T-cell (primary cell): ENCODE measurements around the gene GATC. TPM values are rescaled to one million over a fixed set of nuclear protein-coding genes. Genes with fewer than 3 reads are reported as not detected.

Experiments
- ATAC-seq, 4 experiments: fragments of 200-7000 bp in 3 of 4; fragments of 150-1000 bp in 1 of 4; cut with Tn5 transposase; replicated peaks in 1 of 4; 1 replicate in 3 of 4; 2 replicates in 1 of 4; pipeline ENCODE4 v1.10.0; 2021; ENCODE audit warnings: moderate library complexity in 3 of 4, mild to moderate bottlenecking in 2 of 4, moderate number of reproducible peaks in 1 of 4
- CTCF ChIA-PET, 2 donors: fragments of 300-600 bp; sonication (Branson Sonifier 250); formaldehyde crosslinking; loops; one replicate each; lab custom pipeline; 2022; ENCODE audit warnings: antibody characterized with exemption in 2 of 2; lab: Charles Lee
- POLR2A ChIA-PET, 2 donors: fragments of 300-600 bp; sonication (Branson Sonifier 250); formaldehyde crosslinking; loops; one replicate each; lab custom pipeline; 2022; ENCODE audit warnings: antibody characterized with exemption in 2 of 2; lab: Charles Lee
- DNase-seq, 35 experiments: peaks; one replicate each; pipeline versions ENCODE4 v3.0.0 to v3.0.0-alpha.2; 2013 to 2023
- H3K27ac ChIP-seq: one replicate; pipeline ENCODE4 v1.5.1; 2013; ENCODE audit warnings: low read length
- H3K27me3 ChIP-seq, 2 experiments: replicated peaks in 1 of 2; 1 replicate in 1 of 2; 2 replicates in 1 of 2; pipeline versions ENCODE4 v1.6.1 to v1.7.0; 2013; ENCODE audit warnings: low read length in 1 of 2, mixed read lengths in 1 of 2; ENCODE audit not compliant: control insufficient read depth in 2 of 2, insufficient read depth in 2 of 2; ENCODE audit errors: extremely low read depth in 1 of 2
- H3K36me3 ChIP-seq, 2 donors: 1 replicate in 1 of 2; 2 replicates in 1 of 2; pipeline versions ENCODE4 v1.6.1 to v1.7.0; 2013; ENCODE audit warnings: low read length in 1 of 2; ENCODE audit not compliant: control insufficient read depth in 2 of 2, insufficient read depth in 1 of 2; ENCODE audit errors: extremely low read depth in 1 of 2
- H3K4me1 ChIP-seq, 2 experiments: 1 replicate in 1 of 2; 2 replicates in 1 of 2; pipeline versions ENCODE4 v1.6.1 to v1.7.0; 2013; ENCODE audit warnings: low read length in 2 of 2, mixed read lengths in 1 of 2; ENCODE audit not compliant: insufficient read depth in 2 of 2, control insufficient read depth in 1 of 2; ENCODE audit errors: extremely low read depth in 1 of 2
- H3K4me3 ChIP-seq, 2 donors: 1 replicate in 1 of 2; 2 replicates in 1 of 2; pipeline versions ENCODE4 v1.5.1 to v1.7.0; 2013; ENCODE audit warnings: mild to moderate bottlenecking in 2 of 2, low read length in 1 of 2, moderate library complexity in 1 of 2; ENCODE audit not compliant: control insufficient read depth in 1 of 2; ENCODE audit errors: extremely low read depth in 1 of 2
- H3K9me3 ChIP-seq: 2 replicates; pipeline ENCODE4 v1.7.0; 2013
- H3K27ac Mint-ChIP-seq, 2 donors: one replicate each; pipeline ENCODE4 v1.8.0; 2020 to 2021; ENCODE audit warnings: mild to moderate bottlenecking in 2 of 2, mixed read lengths in 2 of 2
- H3K27me3 Mint-ChIP-seq, 2 donors: one replicate each; pipeline ENCODE4 v1.8.0; 2021 to 2022; ENCODE audit warnings: mixed read lengths in 2 of 2
- H3K36me3 Mint-ChIP-seq: one replicate; pipeline ENCODE4 v1.8.0; 2021; ENCODE audit warnings: mixed read lengths
- H3K4me1 Mint-ChIP-seq, 3 donors: one replicate each; pipeline ENCODE4 v1.8.0; 2020 to 2022; ENCODE audit warnings: mixed read lengths in 3 of 3, mild to moderate bottlenecking in 1 of 3
- H3K4me3 Mint-ChIP-seq, 3 donors: one replicate each; pipeline ENCODE4 v1.8.0; 2020 to 2022; ENCODE audit warnings: mild to moderate bottlenecking in 3 of 3, mixed read lengths in 3 of 3, moderate library complexity in 3 of 3
- H3K9me3 Mint-ChIP-seq, 3 donors: one replicate each; pipeline ENCODE4 v1.8.0; 2020 to 2022; ENCODE audit warnings: mixed read lengths in 3 of 3
- WGBS: methylation state at CpG from one replicate; pipeline ENCODE4 v1.1.5; 2013; ENCODE audit warnings: missing lambda C conversion rate; ENCODE audit not compliant: insufficient coverage; 5-methylcytosine and 5-hydroxymethylcytosine counted together
- total RNA-seq, 35 experiments: library from RNA in 6 of 35; stranded (reverse) in 6 of 35; fragments of 120-200 nt in 1 of 35; gene quantifications; one replicate each; pipeline versions ENCODE4 v1.2.1 to v1.2.4 and lab custom pipeline; 2013 to 2026

The GATC gene
- total RNA-seq, 5 donors from 2014 or later (not counting 1 experiment from before 2014, with no cell fraction given), result 15.9 to 47.2 (median 30.3) TPM

DNA sequence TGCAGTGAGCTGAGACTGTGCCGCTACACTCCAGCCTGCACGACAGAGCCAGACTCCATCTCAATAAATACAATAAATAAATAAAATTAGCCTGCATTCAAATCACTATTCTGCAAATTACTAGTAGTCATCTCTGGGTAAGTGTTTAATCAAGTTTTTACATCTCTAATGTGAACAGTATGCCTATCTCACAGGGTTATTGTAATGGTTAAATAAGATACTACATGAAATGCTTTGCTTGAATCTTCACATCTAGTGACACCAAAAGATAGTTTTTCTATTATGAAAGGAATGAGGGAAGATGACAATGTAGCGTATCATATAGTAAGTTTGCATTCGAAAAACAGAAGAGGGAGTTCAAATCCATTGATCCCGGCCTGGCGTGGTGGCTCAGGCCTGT, 21.2 kb downstream of the GATC start:
- Histone ChIP-seq H3K27me3 (no peaks in the 10 kb centered on the region), H3K4me1 (peaks cover 10 to 38% of the 10 kb centered on the region in 2 experiments), H3K9me3 (no peaks in the 10 kb centered on the region), H3K4me3 (no peak overlapping the region), H3K27ac (no peak overlapping the region), H3K36me3 (peaks cover 0 to 39% of the 10 kb centered on the region in 2 donors)
- Mint-ChIP-seq H3K4me1 (peaks cover 43 to 46% (median 45%) of the 10 kb centered on the region in 3 donors), H3K4me3 (peak overlapping the region; percentile 86 to 88 (median 87)), H3K27ac (peak overlapping the region in 1 of 2 donors; percentile 12), H3K36me3 (peaks cover 34% of the 10 kb centered on the region), H3K27me3 (no peaks in the 10 kb centered on the region), H3K9me3 (no peaks in the 10 kb centered on the region)
- ATAC-seq, result no peak
- WGBS, result 91% methylated on average over 4 of the region's 6 CpGs
- POLR2A ChIA-PET, result interaction anchor here in 1 of 2 donors (0.6 to 1.2 kb wide), 2 partner anchors 11 to 257 kb away, joined by 3 read pairs; no protein-coding TSS in a partner anchor
- CTCF ChIA-PET, result interaction anchor here (1.0 to 1.8 kb wide), 4 partner anchors 12 to 112 kb away, joined by 3 to 7 read pairs (median 6); no protein-coding TSS in a partner anchor
- no peak for DNase-seq

DNA sequence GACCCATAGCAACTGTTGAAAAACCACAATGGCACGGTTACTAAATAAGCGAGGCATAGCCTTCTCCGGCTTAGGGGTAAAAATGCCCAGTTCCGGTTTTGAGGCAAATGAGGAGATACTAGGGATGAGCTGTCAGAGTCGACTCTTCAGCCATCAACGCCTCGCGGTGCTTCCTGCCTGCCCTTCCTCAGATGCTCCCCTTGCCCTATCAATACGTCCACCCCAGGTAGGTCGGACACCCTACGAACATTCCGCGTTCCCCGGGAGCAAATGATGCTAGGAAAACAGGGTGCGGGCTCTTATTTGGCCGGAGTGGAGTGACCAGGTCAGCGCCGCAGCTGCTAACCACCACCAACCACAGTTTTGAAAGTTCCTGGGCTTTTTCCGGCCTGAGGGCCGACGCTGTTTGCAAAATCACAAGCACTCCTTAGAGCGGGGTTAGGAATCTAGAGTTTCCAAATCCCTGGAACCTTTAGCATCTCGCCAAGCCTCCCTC, 22.1 kb downstream of the GATC start:
- Histone ChIP-seq H3K4me1 (peaks cover 10 to 38% of the 10 kb centered on the region in 2 experiments), H3K9me3 (no peaks in the 10 kb centered on the region), H3K27me3 (no peaks in the 10 kb centered on the region), H3K4me3 (peak overlapping the region; percentile 72 to 89), H3K27ac (peak overlapping the region; percentile 40), H3K36me3 (peaks cover 0 to 29% of the 10 kb centered on the region in 2 donors)
- H3K27me3 Mint-ChIP-seq, result no peaks in the 10 kb centered on the region
- ChIA-PET CTCF (interaction anchor here in 1 of 2 donors (1.3 to 2.5 kb wide), 5 partner anchors 10 to 30 kb away, joined by 4 to 14 read pairs (median 5); partner anchors contain the start of genes COX6A1 and DYNLL1), POLR2A (interaction anchor here (0.6 to 1.2 kb wide), 4 partner anchors 9 to 864 kb away, joined by 3 to 5 read pairs (median 4); partner anchors contain the start of gene POP5 (in 1 of the 2))
- peaks cover 28% of the 10 kb centered on the region for H3K36me3 Mint-ChIP-seq
- 0% methylated on average over 9 of the region's 23 CpGs for WGBS
- H3K27ac Mint-ChIP-seq, result peak overlapping the region; percentile 84
- peaks cover 45 to 50% (median 49%) of the 10 kb centered on the region in 3 donors for H3K4me1 Mint-ChIP-seq
- H3K9me3 Mint-ChIP-seq, result no peaks in the 10 kb centered on the region
- peak overlapping the region; percentile 86 to 88 (median 87) for H3K4me3 Mint-ChIP-seq
- DNase-seq (peak in 2 of 35 experiments; percentile 11 to 34), ATAC-seq (no peak)

DNA sequence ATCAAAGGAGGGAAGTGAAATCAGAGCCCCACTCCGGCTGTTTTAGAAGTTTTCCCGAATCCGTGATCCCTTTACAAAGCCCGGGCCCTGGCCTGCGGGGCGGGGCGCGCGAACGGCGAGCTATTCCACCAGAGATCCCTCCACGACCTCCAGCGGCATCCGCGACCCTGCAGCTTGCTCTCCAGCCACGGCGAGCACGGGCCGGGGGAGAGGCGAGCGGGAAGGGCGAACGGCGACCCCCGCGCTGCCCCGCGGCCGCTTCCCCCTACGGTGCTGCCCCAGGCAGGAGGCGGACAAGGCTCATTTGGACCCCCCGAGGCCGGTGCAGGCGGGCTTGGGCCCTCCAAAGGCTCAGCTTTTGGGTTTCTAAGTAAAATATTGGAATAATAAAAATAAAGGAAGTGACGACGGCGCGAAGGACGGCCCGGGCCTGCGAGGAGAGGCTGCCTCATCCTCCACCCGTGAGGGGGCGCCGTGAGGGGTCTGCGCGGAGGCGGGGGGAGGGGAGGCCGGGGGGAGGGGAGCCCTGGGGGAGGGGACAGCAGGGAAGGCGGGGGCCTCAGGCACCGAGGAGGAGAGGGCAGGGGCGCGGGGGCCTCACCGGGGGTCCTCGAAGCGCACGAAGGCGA, 22.7 kb downstream of the GATC start:
- ChIA-PET CTCF (interaction anchor here in 1 of 2 donors (1.0 to 2.5 kb wide), 6 partner anchors 10 to 32 kb away, joined by 3 to 14 read pairs (median 5); partner anchors contain the start of genes COX6A1 and DYNLL1), POLR2A (interaction anchor here (0.6 to 1.2 kb wide), 4 partner anchors 10 to 864 kb away, joined by 3 to 5 read pairs (median 4); partner anchors contain the start of gene POP5 (in 1 of the 2))
- peaks cover 10 to 38% of the 10 kb centered on the region in 2 experiments for H3K4me1 ChIP-seq

DNA sequence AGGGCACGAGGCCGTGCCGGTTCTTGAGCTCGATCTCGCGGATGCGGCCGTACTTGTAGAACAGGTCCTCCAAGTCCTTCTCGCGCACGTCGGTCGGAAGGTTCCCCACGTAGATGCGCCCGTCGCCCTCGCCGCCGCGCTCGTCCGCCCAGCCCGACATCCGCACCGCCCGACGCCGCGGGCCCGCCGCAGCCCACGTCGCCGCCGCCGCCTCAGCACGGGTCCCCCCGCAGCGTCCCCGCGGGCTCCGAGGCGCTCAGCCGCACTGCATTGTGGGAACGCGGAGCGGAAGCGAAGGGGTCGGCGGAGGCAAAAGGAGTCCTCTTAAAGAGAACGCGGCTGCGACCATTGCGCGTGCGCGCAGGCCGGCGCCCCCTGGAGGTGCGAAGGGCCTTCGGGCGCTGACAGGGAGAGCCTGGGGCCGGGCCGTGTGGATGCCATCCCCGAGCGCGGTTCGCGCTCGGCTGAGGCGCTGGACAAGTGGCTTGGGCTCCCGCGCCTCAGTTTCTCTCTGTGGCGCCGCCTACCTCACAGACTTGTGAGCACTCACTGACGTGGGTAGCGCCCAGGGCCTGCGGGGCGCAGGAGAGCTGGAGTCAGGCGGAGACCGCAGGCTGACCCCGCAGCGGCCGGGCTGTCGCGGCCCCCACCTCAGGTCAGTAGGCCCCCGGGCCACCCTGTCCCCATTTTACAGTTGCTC, 23.4 kb downstream of the GATC start, which contains the start of gene SRSF9:
Gene SRSF9 (minus strand): TSS at position 299 of the 700 bp plus-strand sequence. CDS start 139 bp downstream, at position 160.
- peak within 1 kb of the TSS; percentile 87 to 90 for H3K27ac Mint-ChIP-seq
- peak; percentile 93 to 100 (median 96) for DNase-seq
- no peaks in the 10 kb centered on the region for H3K9me3 ChIP-seq
- ATAC-seq, result peak; percentile 84 to 94 (median 92)
- H3K4me3 ChIP-seq, result peak within 1 kb of the TSS; percentile 72 to 89
- H3K4me1 Mint-ChIP-seq, result peaks cover 42 to 52% (median 51%) of the 10 kb centered on the region in 3 donors
- H3K9me3 Mint-ChIP-seq, result no peaks in the 10 kb centered on the region
- H3K36me3 ChIP-seq, result peaks cover 0 to 17% of the 10 kb centered on the region in 2 donors
- CTCF ChIA-PET, result interaction anchor here (0.5 to 2.5 kb wide), 8 partner anchors 11 to 267 kb away, joined by 3 to 14 read pairs (median 5); partner anchors contain the start of genes COX6A1 (in 1 of the 2) and DYNLL1 (in 1 of the 2)
- H3K4me1 ChIP-seq, result peaks cover 10 to 38% of the 10 kb centered on the region in 2 experiments
- under 1% methylated on average over 88 of the region's 88 CpGs for WGBS
- peak within 1 kb of the TSS; percentile 86 to 88 (median 87) for H3K4me3 Mint-ChIP-seq
- no peaks in the 10 kb centered on the region for H3K27me3 ChIP-seq
- H3K36me3 Mint-ChIP-seq, result peaks cover 16% of the 10 kb centered on the region
- H3K27ac ChIP-seq, result peak within 1 kb of the TSS; percentile 62
- POLR2A ChIA-PET, result interaction anchor here in 1 of 2 donors (0.7 kb wide), 1 partner anchor 26 kb away, joined by 3 read pairs; no protein-coding TSS in a partner anchor
- H3K27me3 Mint-ChIP-seq, result no peaks in the 10 kb centered on the region

More for the DNA sequence above, 22.7 kb downstream of the GATC start:
- peak overlapping the region; percentile 84 to 90 for H3K27ac Mint-ChIP-seq
- H3K27ac ChIP-seq, result peak overlapping the region; percentile 40
- H3K4me3 ChIP-seq, result peak overlapping the region; percentile 72 to 89
- under 1% methylated on average over 40 of the region's 57 CpGs for WGBS
- H3K4me1 Mint-ChIP-seq, result peaks cover 45 to 52% (median 50%) of the 10 kb centered on the region in 3 donors
- no peaks in the 10 kb centered on the region for H3K27me3 Mint-ChIP-seq
- peaks cover 23% of the 10 kb centered on the region for H3K36me3 Mint-ChIP-seq
- no peaks in the 10 kb centered on the region for H3K9me3 Mint-ChIP-seq
- DNase-seq, result peak in 8 of 35 experiments; percentile 3 to 60 (median 43)
- peaks cover 0 to 24% of the 10 kb centered on the region in 2 donors for H3K36me3 ChIP-seq
- no peaks in the 10 kb centered on the region for H3K9me3 ChIP-seq
- peak overlapping the region; percentile 86 to 88 (median 87) for H3K4me3 Mint-ChIP-seq
- no peaks in the 10 kb centered on the region for H3K27me3 ChIP-seq
- peak; percentile 52 to 59 (median 56) for ATAC-seq

DNA sequence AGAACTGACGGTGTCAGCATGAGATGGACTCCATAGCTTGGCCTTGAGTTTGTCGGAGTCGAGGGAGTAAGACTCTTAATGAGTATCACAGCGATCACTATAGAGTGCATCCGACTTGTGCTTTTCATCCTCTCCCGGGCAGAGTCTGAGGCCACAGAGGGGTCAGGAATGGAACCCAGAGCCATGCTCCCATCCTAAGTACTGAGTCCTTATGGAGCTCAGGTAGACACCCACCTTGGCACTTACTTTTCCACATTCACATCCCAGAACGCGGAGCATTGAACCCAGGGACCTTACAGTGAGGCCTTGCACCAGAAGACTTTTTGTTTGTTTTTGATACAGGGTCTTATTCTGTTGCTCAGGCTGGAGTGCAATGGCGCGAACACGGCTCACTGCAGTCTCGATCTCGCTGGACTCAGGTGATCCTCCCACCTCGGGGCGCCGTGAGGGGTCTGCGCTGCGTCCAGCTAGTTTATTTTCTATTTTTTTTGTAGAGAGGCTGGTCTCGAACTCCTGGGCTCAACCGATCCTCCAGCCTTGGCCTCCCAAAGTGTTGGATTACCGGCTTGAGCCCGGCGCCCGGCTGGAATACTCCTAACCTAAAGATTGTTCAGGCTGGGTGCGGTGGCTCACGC, 24.0 kb downstream of the GATC start:
- H3K27me3 Mint-ChIP-seq, result no peaks in the 10 kb centered on the region
- ATAC-seq (peak; percentile 20 to 28 (median 21)), DNase-seq (peak in 2 of 35 experiments; percentile 7 to 10)
- peak overlapping the region; percentile 62 for H3K27ac ChIP-seq
- H3K4me3 ChIP-seq, result peak overlapping the region; percentile 72 to 80
- peaks cover 10 to 38% of the 10 kb centered on the region in 2 experiments for H3K4me1 ChIP-seq
- H3K4me1 Mint-ChIP-seq, result peaks cover 39 to 55% (median 49%) of the 10 kb centered on the region in 3 donors
- peaks cover 0 to 10% of the 10 kb centered on the region in 2 donors for H3K36me3 ChIP-seq
- H3K4me3 Mint-ChIP-seq, result peak overlapping the region; percentile 86 to 88 (median 87)
- H3K27me3 ChIP-seq, result no peaks in the 10 kb centered on the region
- ChIA-PET CTCF (interaction anchor here (0.5 to 2.5 kb wide), 7 partner anchors 12 to 956 kb away, joined by 3 to 9 read pairs (median 5); partner anchors contain the start of gene DYNLL1 (in 1 of the 2)), POLR2A (interaction anchor here in 1 of 2 donors (0.7 kb wide), 1 partner anchor 25 kb away, joined by 3 read pairs; no protein-coding TSS in a partner anchor)
- 67% methylated on average over 8 of the region's 26 CpGs for WGBS
- H3K9me3 Mint-ChIP-seq, result no peaks in the 10 kb centered on the region
- H3K27ac Mint-ChIP-seq, result peak overlapping the region; percentile 87 to 90
- H3K9me3 ChIP-seq, result no peaks in the 10 kb centered on the region
- H3K36me3 Mint-ChIP-seq, result peaks cover 12% of the 10 kb centered on the region
